Globus pallidus (tissue), 1 donor: Measurements from ENCODE around the gene MEOX1.

Experiments used
- DNase-seq: peaks from one replicate; pipeline ENCODE4 v3.0.0-alpha.2; 2015; ENCODE audit warnings: low spot score

MEOX1 gene

DNA sequence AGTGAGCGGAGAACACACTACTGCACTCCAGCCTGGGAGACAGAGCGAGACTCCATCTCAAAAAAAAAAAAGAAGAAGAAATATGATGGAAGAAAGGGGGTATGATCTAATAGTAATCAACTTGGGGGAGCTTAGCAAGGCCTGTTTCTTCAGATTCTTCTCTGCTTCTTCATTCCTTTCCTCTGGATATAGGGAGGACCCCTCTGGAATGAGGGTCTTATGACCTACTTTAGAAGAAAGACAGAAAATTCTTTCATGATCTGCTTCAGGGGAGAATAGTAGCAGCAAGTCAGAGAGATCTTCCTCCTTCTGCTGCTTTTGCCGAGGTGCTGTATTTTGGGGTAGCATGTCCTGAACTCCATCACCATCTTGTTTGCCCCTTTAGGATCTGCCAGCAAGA lies 70.7 kb downstream of the MEOX1 start:
- no peak for DNase-seq
